Measurements from ENCODE around the gene TRIM45.
A peak's percentile ranks its signal among the peaks of the same experiment; 100 is the strongest.
"Not testable (repeated sequence)": the region's sequence is repeated elsewhere in the genome, so short reads cannot be mapped to it uniquely, and the experiment has no call there.

The TRIM45 gene

GRCh38 chr1:117106478-117106877 lies 15.1 kb downstream of the TRIM45 start:
- H3K36me3 ChIP-seq = peaks cover 24 to 55% (median 32%) of the 10 kb centered on the region in 3 donors
- TF ChIP-seq CTCF (IDR thresholded peaks at IDR 0.05) = no peak
- H3K27ac ChIP-seq = no peak overlapping the region

GRCh38 chr1:117105722-117106121 lies 15.8 kb downstream of the TRIM45 start:
- H3K27ac ChIP-seq = no peak overlapping the region
- no peak for TF ChIP-seq CTCF (IDR thresholded peaks at IDR 0.05)
- peaks cover 18 to 52% (median 29%) of the 10 kb centered on the region in 3 donors for H3K36me3 ChIP-seq
- intact Hi-C loops (cut with DNase I; ENCODE audit: low total_unique reads) = no loop called here
- no peak overlapping the region for H3K4me3 ChIP-seq
- no peaks in the 10 kb centered on the region for H3K27me3 ChIP-seq
- DNase-seq = no peak
- no peaks in the 10 kb centered on the region for H3K4me1 ChIP-seq
- no peaks in the 10 kb centered on the region for H3K9me3 ChIP-seq

More at GRCh38 chr1:117106478-117106877, 15.1 kb downstream of the TRIM45 start:
- no peak for DNase-seq
- intact Hi-C loops (cut with DNase I; ENCODE audit: low total_unique reads) = no loop called here
- Histone ChIP-seq H3K4me1 (no peaks in the 10 kb centered on the region), H3K4me3 (no peak overlapping the region), H3K27me3 (no peaks in the 10 kb centered on the region), H3K9me3 (no peaks in the 10 kb centered on the region)

GRCh38 chr1:117104986-117105385 lies 16.6 kb downstream of the TRIM45 start:
- H3K36me3 ChIP-seq = peaks cover 18 to 49% (median 28%) of the 10 kb centered on the region in 3 donors
- no peak for TF ChIP-seq CTCF (IDR thresholded peaks at IDR 0.05)
- H3K4me3 ChIP-seq = no peak overlapping the region
- H3K27me3 ChIP-seq = no peaks in the 10 kb centered on the region
- H3K4me1 ChIP-seq = no peaks in the 10 kb centered on the region
- intact Hi-C loops (cut with DNase I; ENCODE audit: low total_unique reads) = no loop called here
- no peak for DNase-seq
- no peak overlapping the region for H3K27ac ChIP-seq
- H3K9me3 ChIP-seq = no peaks in the 10 kb centered on the region

GRCh38 chr1:117101858-117102257 lies 19.7 kb downstream of the TRIM45 start:
- Histone ChIP-seq H3K4me1 (peaks cover 0 to 15% (median 2%) of the 10 kb centered on the region in 4 donors), H3K36me3 (peaks cover 11 to 28% (median 15%) of the 10 kb centered on the region in 3 donors)
- DNase-seq; H3K9me3 ChIP-seq; intact Hi-C loops (cut with DNase I; ENCODE audit: low total_unique reads); H3K27me3 ChIP-seq; H3K4me3 ChIP-seq; H3K27ac ChIP-seq: not testable (repeated sequence)

GRCh38 chr1:117101334-117101733 lies 20.2 kb downstream of the TRIM45 start:
- no peak for TF ChIP-seq CTCF (IDR thresholded peaks at IDR 0.05)
- DNase-seq = no peak
- no peak overlapping the region for H3K27ac ChIP-seq
- H3K36me3 ChIP-seq = peaks cover 11 to 28% (median 15%) of the 10 kb centered on the region in 3 donors
- H3K4me3 ChIP-seq = no peak overlapping the region
- H3K4me1 ChIP-seq = peaks cover 0 to 18% (median 2%) of the 10 kb centered on the region in 4 donors
- H3K27me3 ChIP-seq = no peaks in the 10 kb centered on the region
- H3K9me3 ChIP-seq = no peaks in the 10 kb centered on the region
- intact Hi-C loops (cut with DNase I; ENCODE audit: low total_unique reads) = no loop called here

- Histone ChIP-seq H3K4me3 (no peak overlapping the region), H3K27ac (peak overlapping the region in 1 of 2 donors; percentile 13), H3K27me3 (no peaks in the 10 kb centered on the region), H3K36me3 (peaks cover 5 to 25% (median 6%) of the 10 kb centered on the region in 3 donors), H3K9me3 (no peaks in the 10 kb centered on the region), H3K4me1 (peaks cover 0 to 35% (median 4%) of the 10 kb centered on the region in 4 donors)
- DNase-seq = no peak
- intact Hi-C loops (cut with DNase I; ENCODE audit: low total_unique reads) = no loop called here
- TF ChIP-seq CTCF (IDR thresholded peaks at IDR 0.05) = no peak
These were observed 23.2 kb downstream of the TRIM45 start for GRCh38 chr1:117098287-117098890.

Measured in tibial artery (tissue), 4 donors.